ENCODE measurements around the gene CDC42BPG. TPM values are rescaled to one million over a fixed set of nuclear protein-coding genes. Genes with fewer than 3 reads are reported as not detected.

CDC42BPG gene
- total RNA-seq, 1 donor from 2014 or later: 0.05 TPM

GRCh38 chr11:64884019-64884418, 39.6 kb upstream of the CDC42BPG start:
- Mint-ChIP-seq H3K27ac (peak overlapping the region; percentile 67), H3K4me3 (no peak overlapping the region), H3K36me3 (ENCODE audit: low read depth) (no peaks in the 10 kb centered on the region), H3K4me1 (peaks cover 51% of the 10 kb centered on the region), H3K9me3 (no peaks in the 10 kb centered on the region), H3K27me3 (no peaks in the 10 kb centered on the region)
- DNase-seq: no peak
- intact Hi-C loops (cut with micrococcal nuclease): no loop called here

DNA sequence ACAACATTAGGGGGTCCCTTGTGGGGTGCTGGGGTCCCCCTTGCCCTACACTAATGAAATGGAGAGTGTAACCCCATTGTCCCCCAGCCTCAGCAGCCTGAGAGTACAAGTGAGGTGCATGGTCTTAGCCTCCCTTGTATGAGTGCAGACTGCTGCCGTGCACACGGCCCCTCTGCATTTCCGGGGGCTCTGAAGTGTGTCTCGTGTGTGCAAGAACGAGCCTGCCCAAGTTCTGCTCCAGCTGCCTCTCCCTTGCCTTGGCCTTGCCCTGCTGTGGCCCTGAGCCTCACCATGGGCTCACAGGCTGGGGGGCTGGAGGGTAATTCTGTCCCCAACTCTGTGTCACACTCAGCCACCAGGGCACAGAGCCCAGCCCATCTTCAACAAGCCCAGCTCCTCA, 39.1 kb upstream of the CDC42BPG start:
- Mint-ChIP-seq H3K36me3 (ENCODE audit: low read depth) (no peaks in the 10 kb centered on the region), H3K4me3 (no peak overlapping the region), H3K27me3 (no peaks in the 10 kb centered on the region), H3K9me3 (no peaks in the 10 kb centered on the region), H3K4me1 (peaks cover 50% of the 10 kb centered on the region), H3K27ac (peak overlapping the region; percentile 67)
- intact Hi-C loops (cut with micrococcal nuclease): no loop called here
- no peak for DNase-seq

- DNase-seq: no peak
- Mint-ChIP-seq H3K27me3 (no peaks in the 10 kb centered on the region), H3K4me3 (no peak overlapping the region), H3K36me3 (ENCODE audit: low read depth) (peaks cover 3% of the 10 kb centered on the region), H3K4me1 (peaks cover 45% of the 10 kb centered on the region), H3K27ac (no peak overlapping the region), H3K9me3 (no peaks in the 10 kb centered on the region)
- intact Hi-C loops (cut with micrococcal nuclease): no loop called here
Observed at GRCh38 chr11:64882243-64882642, 37.8 kb upstream of the CDC42BPG start.

GRCh38 chr11:64881476-64881875, 37.0 kb upstream of the CDC42BPG start:
- H3K36me3 Mint-ChIP-seq (ENCODE audit: low read depth): peaks cover 10% of the 10 kb centered on the region
- H3K4me3 Mint-ChIP-seq: peak overlapping the region; percentile 100
- no peak for DNase-seq
- H3K4me1 Mint-ChIP-seq: peaks cover 51% of the 10 kb centered on the region
- peak overlapping the region; percentile 75 for H3K27ac Mint-ChIP-seq
- H3K9me3 Mint-ChIP-seq: no peaks in the 10 kb centered on the region
- H3K27me3 Mint-ChIP-seq: no peaks in the 10 kb centered on the region
- intact Hi-C loops (cut with micrococcal nuclease): no loop called here

GRCh38 chr11:64880240-64881001, 36.0 kb upstream of the CDC42BPG start:
- Mint-ChIP-seq H3K9me3 (no peaks in the 10 kb centered on the region), H3K27me3 (no peaks in the 10 kb centered on the region), H3K27ac (peak overlapping the region; percentile 97), H3K4me1 (peaks cover 54% of the 10 kb centered on the region), H3K4me3 (peak overlapping the region; percentile 100), H3K36me3 (ENCODE audit: low read depth) (peaks cover 19% of the 10 kb centered on the region)
- intact Hi-C loops (cut with micrococcal nuclease): no loop called here
- peak; percentile 85 for DNase-seq

DNA sequence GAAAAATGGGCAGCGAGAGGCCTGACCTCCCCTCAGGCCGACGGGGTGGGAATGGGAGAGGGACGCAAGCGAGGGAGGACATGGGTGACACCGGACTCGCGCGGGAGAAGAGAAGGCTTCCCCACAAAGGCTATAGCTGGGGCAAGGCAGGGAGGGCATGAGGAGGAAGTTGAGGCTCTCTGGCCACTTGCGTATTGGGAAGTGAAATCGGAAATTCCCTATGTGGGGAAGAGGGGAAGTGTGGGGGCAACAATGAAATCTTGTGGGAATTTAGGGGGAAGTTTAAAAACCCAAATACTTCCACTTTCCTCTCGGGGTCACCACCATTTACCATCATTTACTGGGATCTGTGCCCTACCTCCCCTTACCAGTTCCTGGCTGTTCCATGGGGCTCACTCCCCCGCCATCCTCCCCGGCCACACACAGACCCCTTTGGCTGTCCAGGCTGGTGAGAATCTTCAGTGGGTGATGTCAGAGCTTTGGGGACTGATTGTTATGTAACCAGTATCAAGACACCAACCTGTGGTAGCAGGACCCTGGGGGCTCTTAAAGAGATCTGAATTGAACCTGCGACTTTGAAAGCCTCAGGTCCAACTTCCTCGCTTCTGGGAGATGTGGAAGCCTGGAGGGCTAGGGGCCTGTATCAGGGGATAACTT, 34.9 kb upstream of the CDC42BPG start:
- peak overlapping the region; percentile 97 for H3K27ac Mint-ChIP-seq
- H3K4me1 Mint-ChIP-seq: peaks cover 58% of the 10 kb centered on the region
- H3K36me3 Mint-ChIP-seq (ENCODE audit: low read depth): peaks cover 30% of the 10 kb centered on the region
- no peaks in the 10 kb centered on the region for H3K27me3 Mint-ChIP-seq
- intact Hi-C loops (cut with micrococcal nuclease): loop anchor here (2.0 kb wide), 3 partner anchors 29 to 45 kb away; partner anchors contain the start of genes ATG2A and PPP2R5B
- peak; percentile 71 for DNase-seq
- no peaks in the 10 kb centered on the region for H3K9me3 Mint-ChIP-seq
- H3K4me3 Mint-ChIP-seq: peak overlapping the region; percentile 100

DNA sequence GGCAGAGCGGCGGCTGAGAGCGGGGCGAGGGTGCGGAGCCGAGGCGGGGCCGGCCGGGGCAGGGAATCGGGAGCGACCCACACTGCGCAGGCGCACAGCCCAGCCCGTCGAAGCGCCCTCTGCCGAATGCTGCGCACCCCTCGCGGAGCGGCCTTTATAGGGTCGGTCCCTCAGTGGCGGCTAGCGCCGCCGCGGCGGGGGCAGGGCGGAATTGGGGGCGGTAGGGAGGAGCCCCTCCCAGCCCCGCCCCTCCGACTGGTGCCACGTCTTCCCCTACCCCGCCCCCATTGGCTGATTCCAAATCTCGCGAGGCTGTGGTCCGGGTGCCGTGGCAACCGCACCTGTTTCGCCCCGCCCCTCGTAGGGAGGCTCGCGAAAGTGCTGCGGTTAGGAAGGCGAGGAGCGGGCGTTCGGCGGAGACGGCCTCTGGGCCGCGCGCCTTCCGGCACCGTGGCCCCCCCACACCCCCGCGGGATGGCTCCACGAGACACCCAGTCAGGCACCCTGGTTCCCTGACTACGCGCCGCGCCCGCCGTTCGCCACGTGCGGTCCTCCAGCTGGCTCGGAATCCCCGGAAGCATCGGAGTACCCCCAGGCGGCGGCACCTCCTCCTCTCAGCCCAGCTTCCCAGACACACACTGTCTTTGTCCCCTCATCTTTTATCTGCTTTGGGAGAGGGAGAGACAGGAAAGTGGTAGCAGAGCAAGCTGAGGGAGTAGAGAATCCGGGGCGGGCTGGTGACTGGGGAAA, 34.2 kb upstream of the CDC42BPG start, which contains the start of gene EHD1:
Gene EHD1, minus strand, starts transcription at position 128 of the 750 bp plus-strand sequence. CDS start 157 bp downstream, outside the sequence.
- peak within 1 kb of the TSS; percentile 97 for H3K27ac Mint-ChIP-seq
- H3K36me3 Mint-ChIP-seq (ENCODE audit: low read depth): peaks cover 33% of the 10 kb centered on the region
- peaks cover 58% of the 10 kb centered on the region for H3K4me1 Mint-ChIP-seq
- DNase-seq: peak; percentile 100
- intact Hi-C loops (cut with micrococcal nuclease): loop anchor here (1.0 to 2.0 kb wide), 6 partner anchors 10 to 46 kb away; partner anchors contain the start of genes ATG2A and PPP2R5B
- peak within 1 kb of the TSS; percentile 100 for H3K4me3 Mint-ChIP-seq
- H3K9me3 Mint-ChIP-seq: no peaks in the 10 kb centered on the region
- H3K27me3 Mint-ChIP-seq: no peaks in the 10 kb centered on the region

DNA sequence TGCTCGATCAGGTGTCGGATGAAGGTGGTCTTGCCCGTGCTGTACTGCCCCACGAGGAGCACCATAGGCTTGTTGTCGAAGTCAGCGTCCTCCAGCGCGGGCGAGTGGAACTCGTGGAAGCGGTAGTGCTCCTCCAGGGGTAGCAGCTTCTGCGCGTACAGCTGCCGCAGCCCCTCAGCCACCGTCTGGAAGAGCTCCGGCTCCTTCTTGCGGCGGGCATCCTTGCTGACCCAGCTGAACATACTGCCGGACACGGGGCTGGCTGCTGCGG, 33.7 kb upstream of the CDC42BPG start:
- Mint-ChIP-seq H3K4me1 (peaks cover 61% of the 10 kb centered on the region), H3K27me3 (no peaks in the 10 kb centered on the region), H3K4me3 (peak overlapping the region; percentile 100), H3K27ac (peak overlapping the region; percentile 86), H3K9me3 (no peaks in the 10 kb centered on the region), H3K36me3 (ENCODE audit: low read depth) (peaks cover 36% of the 10 kb centered on the region)
- intact Hi-C loops (cut with micrococcal nuclease): loop anchor here (1.0 to 2.0 kb wide), 6 partner anchors 10 to 47 kb away; partner anchors contain the start of genes ATG2A and PPP2R5B
- no peak for DNase-seq

DNA sequence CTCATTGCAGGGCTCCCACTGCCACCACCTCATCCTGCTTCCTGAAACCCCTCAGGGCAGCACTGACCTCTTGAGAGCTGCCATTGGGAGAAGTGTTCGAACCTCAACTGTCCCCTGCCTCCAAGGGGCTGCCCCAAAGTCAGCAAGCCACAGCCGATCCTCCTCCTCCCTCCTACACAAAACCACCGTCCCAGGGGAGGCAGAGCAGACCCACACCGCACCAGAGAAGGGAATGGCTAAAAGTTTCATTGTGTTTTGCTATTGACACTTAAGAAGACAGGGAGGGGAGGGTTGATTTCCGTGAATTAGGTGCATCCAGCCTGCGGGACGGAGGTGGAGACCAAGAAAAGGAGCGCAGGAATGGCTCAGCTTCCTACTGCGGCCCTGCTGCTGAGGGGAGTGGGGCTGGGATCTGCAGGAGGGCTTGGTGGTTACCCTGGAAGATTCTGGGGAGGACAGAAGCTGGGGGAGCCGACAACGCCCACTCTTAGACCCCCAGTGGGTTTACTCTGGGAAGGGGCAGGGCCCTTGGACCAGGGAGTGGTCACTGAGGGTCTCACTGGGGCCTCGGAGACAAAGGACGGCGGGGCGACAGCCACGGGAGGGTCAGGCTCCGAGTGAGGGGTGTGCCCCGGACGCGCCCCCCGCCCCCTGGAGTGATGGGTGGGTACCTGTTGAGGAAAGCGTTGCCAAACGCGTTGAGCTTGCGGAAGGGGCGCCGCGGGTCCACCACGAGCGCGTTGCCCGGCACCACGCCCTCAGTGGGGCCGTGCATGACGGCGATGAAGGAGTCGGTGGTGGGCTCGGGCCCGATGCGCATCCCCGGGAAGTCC, 33.2 kb upstream of the CDC42BPG start:
- peaks cover 42% of the 10 kb centered on the region for H3K36me3 Mint-ChIP-seq (ENCODE audit: low read depth)
- intact Hi-C loops (cut with micrococcal nuclease): loop anchor here (1.0 to 2.0 kb wide), 6 partner anchors 11 to 47 kb away; partner anchors contain the start of genes ATG2A and PPP2R5B
- peaks cover 66% of the 10 kb centered on the region for H3K4me1 Mint-ChIP-seq
- peak overlapping the region; percentile 86 for H3K27ac Mint-ChIP-seq
- peak overlapping the region; percentile 100 for H3K4me3 Mint-ChIP-seq
- DNase-seq: peak; percentile 78
- no peaks in the 10 kb centered on the region for H3K27me3 Mint-ChIP-seq
- no peaks in the 10 kb centered on the region for H3K9me3 Mint-ChIP-seq

- Mint-ChIP-seq H3K4me3 (peak overlapping the region; percentile 100), H3K4me1 (peaks cover 69% of the 10 kb centered on the region), H3K36me3 (ENCODE audit: low read depth) (peaks cover 46% of the 10 kb centered on the region), H3K27ac (peak overlapping the region; percentile 86), H3K27me3 (no peaks in the 10 kb centered on the region), H3K9me3 (no peaks in the 10 kb centered on the region)
- peak; percentile 71 for DNase-seq
- intact Hi-C loops (cut with micrococcal nuclease): no loop called here
Observed at GRCh38 chr11:64876835-64877341, 32.4 kb upstream of the CDC42BPG start.

DNA sequence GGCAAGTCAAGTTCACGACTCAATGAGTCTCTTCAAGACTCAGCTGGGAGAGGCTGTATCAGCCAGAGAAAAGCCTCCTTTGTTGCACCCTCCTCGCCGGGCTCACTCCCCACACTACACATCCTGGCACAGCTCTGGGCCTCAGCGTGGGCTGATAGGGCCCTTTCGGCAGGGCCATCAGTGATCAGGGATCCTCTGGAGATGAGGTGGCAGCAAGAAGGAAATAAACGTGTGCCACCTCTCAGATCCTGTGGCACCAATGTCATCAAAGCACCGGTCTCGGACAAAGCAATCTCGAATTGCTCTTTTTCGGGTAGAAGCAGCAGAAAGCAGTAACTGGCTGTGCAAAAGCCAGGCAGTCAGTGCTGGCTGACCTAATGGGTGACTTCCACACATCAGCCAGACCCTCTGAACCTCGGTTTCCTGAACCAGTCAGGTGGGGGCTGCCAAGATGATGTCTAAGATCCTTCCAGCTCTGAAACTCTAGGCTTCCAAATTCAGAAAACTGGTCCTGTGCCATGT, 31.8 kb upstream of the CDC42BPG start:
- H3K9me3 Mint-ChIP-seq: no peaks in the 10 kb centered on the region
- peak; percentile 80 for DNase-seq
- H3K27ac Mint-ChIP-seq: peak overlapping the region; percentile 86
- H3K4me1 Mint-ChIP-seq: peaks cover 75% of the 10 kb centered on the region
- no peaks in the 10 kb centered on the region for H3K27me3 Mint-ChIP-seq
- intact Hi-C loops (cut with micrococcal nuclease): no loop called here
- peaks cover 52% of the 10 kb centered on the region for H3K36me3 Mint-ChIP-seq (ENCODE audit: low read depth)
- peak overlapping the region; percentile 100 for H3K4me3 Mint-ChIP-seq

GRCh38 chr11:64875369-64876228, 31.1 kb upstream of the CDC42BPG start:
- H3K27me3 Mint-ChIP-seq: no peaks in the 10 kb centered on the region
- peaks cover 54% of the 10 kb centered on the region for H3K36me3 Mint-ChIP-seq (ENCODE audit: low read depth)
- peak overlapping the region; percentile 100 for H3K4me3 Mint-ChIP-seq
- H3K27ac Mint-ChIP-seq: peak overlapping the region; percentile 67
- intact Hi-C loops (cut with micrococcal nuclease): no loop called here
- no peak for DNase-seq
- no peaks in the 10 kb centered on the region for H3K9me3 Mint-ChIP-seq
- H3K4me1 Mint-ChIP-seq: peaks cover 71% of the 10 kb centered on the region

All from activated CD4-positive, alpha-beta T cell treated with anti-CD3 and anti-CD28 coated beads, Interleukin-2, amount 10 ng/mL, durations not matched to agents 24 days and 14 days (primary cell).